ENCODE measurements around the gene VWA5A. TPM values are rescaled to one million over a fixed set of nuclear protein-coding genes. Genes with fewer than 3 reads are reported as not detected.
"Not testable (repeated sequence)": the region's sequence is repeated elsewhere in the genome, so short reads cannot be mapped to it uniquely, and the experiment has no call there.

The VWA5A gene
- total RNA-seq, 3 donors from 2014 or later (not counting 1 experiment from before 2014, with no cell fraction given), result 9.2 to 12.9 (median 11.8) TPM

- H3K4me3 Mint-ChIP-seq, result no peak overlapping the region
- no peaks in the 10 kb centered on the region for H3K4me1 Mint-ChIP-seq
- no peaks in the 10 kb centered on the region for H3K9me3 Mint-ChIP-seq
- DNase-seq (no peak), ATAC-seq (no peak)
- Histone ChIP-seq H3K27me3 (ENCODE audit: control insufficient read depth, insufficient read depth, low read length) (no peaks in the 10 kb centered on the region), H3K4me1 (ENCODE audit: control insufficient read depth, insufficient read depth, low read length) (no peaks in the 10 kb centered on the region), H3K27ac (ENCODE audit: low read length) (no peak overlapping the region), H3K9me3 (ENCODE audit: control insufficient read depth, insufficient read depth, low read length) (no peaks in the 10 kb centered on the region), H3K36me3 (ENCODE audit: control insufficient read depth, insufficient read depth, low read length) (no peaks in the 10 kb centered on the region), H3K4me3 (ENCODE audit: low read length) (no peak overlapping the region)
- TF ChIP-seq, protein P1, sequence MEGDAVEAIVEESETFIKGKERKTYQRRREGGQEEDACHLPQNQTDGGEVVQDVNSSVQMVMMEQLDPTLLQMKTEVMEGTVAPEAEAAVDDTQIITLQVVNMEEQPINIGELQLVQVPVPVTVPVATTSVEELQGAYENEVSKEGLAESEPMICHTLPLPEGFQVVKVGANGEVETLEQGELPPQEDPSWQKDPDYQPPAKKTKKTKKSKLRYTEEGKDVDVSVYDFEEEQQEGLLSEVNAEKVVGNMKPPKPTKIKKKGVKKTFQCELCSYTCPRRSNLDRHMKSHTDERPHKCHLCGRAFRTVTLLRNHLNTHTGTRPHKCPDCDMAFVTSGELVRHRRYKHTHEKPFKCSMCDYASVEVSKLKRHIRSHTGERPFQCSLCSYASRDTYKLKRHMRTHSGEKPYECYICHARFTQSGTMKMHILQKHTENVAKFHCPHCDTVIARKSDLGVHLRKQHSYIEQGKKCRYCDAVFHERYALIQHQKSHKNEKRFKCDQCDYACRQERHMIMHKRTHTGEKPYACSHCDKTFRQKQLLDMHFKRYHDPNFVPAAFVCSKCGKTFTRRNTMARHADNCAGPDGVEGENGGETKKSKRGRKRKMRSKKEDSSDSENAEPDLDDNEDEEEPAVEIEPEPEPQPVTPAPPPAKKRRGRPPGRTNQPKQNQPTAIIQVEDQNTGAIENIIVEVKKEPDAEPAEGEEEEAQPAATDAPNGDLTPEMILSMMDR (IDR thresholded peaks at IDR 0.05), result no peak
- no peak overlapping the region for H3K27ac Mint-ChIP-seq
- H3K36me3 Mint-ChIP-seq, result no peaks in the 10 kb centered on the region
- intact Hi-C loops (cut with micrococcal nuclease), result no loop called here
- H3K27me3 Mint-ChIP-seq (ENCODE audit: low read depth in 2 of 2), result peaks cover 12 to 13% of the 10 kb centered on the region in 2 donors
Observed at GRCh38 chr11:124159481-124159880, 44.2 kb downstream of the VWA5A start.

DNA sequence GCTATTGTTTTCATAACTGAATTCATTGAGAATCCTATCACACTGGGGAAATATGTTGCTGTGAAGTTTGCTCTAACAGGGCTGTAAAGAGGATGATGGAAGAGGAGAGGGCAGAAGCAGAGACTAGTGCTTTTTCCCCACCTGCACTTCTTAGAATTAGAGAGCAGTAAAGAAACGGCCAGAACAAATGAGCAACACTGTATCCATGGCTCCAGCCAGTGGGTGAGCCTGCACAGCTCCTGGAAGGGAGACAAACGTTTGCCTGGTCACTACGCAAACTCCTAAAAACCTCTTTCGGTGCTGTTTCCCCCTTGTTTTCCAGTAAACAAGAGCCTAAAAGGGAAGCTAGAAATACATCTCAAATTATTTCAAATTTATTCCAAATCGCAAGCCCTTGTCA, 45.7 kb downstream of the VWA5A start:
- Histone ChIP-seq H3K36me3 (ENCODE audit: control insufficient read depth, insufficient read depth, low read length) (no peaks in the 10 kb centered on the region), H3K27me3 (ENCODE audit: control insufficient read depth, insufficient read depth, low read length) (no peaks in the 10 kb centered on the region), H3K4me3 (ENCODE audit: low read length) (no peak overlapping the region), H3K4me1 (ENCODE audit: control insufficient read depth, insufficient read depth, low read length) (no peaks in the 10 kb centered on the region), H3K9me3 (ENCODE audit: control insufficient read depth, insufficient read depth, low read length) (no peaks in the 10 kb centered on the region), H3K27ac (ENCODE audit: low read length) (no peak overlapping the region)
- Mint-ChIP-seq H3K27ac (no peak overlapping the region), H3K36me3 (no peaks in the 10 kb centered on the region), H3K9me3 (no peaks in the 10 kb centered on the region), H3K4me3 (no peak overlapping the region), H3K4me1 (no peaks in the 10 kb centered on the region), H3K27me3 (ENCODE audit: low read depth in 2 of 2) (peaks cover 9 to 12% of the 10 kb centered on the region in 2 donors)
- intact Hi-C loops (cut with micrococcal nuclease), result no loop called here
- TF ChIP-seq, protein P1 (IDR thresholded peaks at IDR 0.05), result no peak
- DNase-seq (no peak), ATAC-seq (no peak)
- 83% methylated on average over 5 of the region's 5 CpGs for WGBS (ENCODE audit: insufficient coverage)

- intact Hi-C loops (cut with micrococcal nuclease), result no loop called here
- no peaks in the 10 kb centered on the region for H3K4me1 ChIP-seq (ENCODE audit: control insufficient read depth, insufficient read depth, low read length)
- H3K27ac ChIP-seq (ENCODE audit: low read length), result no peak overlapping the region
- Mint-ChIP-seq H3K4me3 (no peak overlapping the region), H3K4me1 (peaks cover 0 to 5% of the 10 kb centered on the region in 2 donors), H3K27me3 (ENCODE audit: low read depth in 2 of 2) (peaks cover 0 to 8% of the 10 kb centered on the region in 2 donors), H3K36me3 (no peaks in the 10 kb centered on the region), H3K27ac (no peak overlapping the region), H3K9me3 (no peaks in the 10 kb centered on the region)
- H3K36me3 ChIP-seq (ENCODE audit: control insufficient read depth, insufficient read depth, low read length), result no peaks in the 10 kb centered on the region
- WGBS (ENCODE audit: insufficient coverage), result 91% methylated on average over 7 of the region's 7 CpGs
- DNase-seq, result no peak
- ATAC-seq, result no peak
- TF ChIP-seq, protein P1 (IDR thresholded peaks at IDR 0.05), result no peak
- H3K9me3 ChIP-seq (ENCODE audit: control insufficient read depth, insufficient read depth, low read length), result no peaks in the 10 kb centered on the region
- H3K4me3 ChIP-seq (ENCODE audit: low read length), result no peak overlapping the region
- no peaks in the 10 kb centered on the region for H3K27me3 ChIP-seq (ENCODE audit: control insufficient read depth, insufficient read depth, low read length)
Observed at GRCh38 chr11:124167826-124168231, 52.6 kb downstream of the VWA5A start.

DNA sequence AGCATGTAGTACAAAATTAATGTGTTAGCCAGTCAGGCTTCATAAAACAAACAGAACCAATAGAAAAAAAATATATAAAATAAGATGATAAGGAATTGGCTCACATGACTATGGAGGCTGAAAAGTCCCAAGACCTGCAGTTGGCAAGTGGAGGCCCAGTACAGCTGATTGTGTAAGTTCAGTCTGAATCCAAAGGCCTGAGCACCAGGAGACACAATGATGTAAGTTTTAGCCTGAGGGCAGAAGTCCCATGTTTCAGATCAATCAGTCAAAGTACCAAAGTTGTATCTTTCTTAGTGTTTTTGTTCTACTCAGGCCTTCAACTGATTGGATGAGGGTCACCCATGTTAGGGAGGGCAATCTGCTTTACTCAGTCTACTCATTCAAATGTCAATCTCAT, 53.5 kb downstream of the VWA5A start:
- Mint-ChIP-seq H3K4me1 (peaks cover 0 to 5% of the 10 kb centered on the region in 2 donors), H3K27me3 (ENCODE audit: low read depth in 2 of 2) (peaks cover 0 to 4% of the 10 kb centered on the region in 2 donors), H3K27ac (no peak overlapping the region), H3K36me3 (no peaks in the 10 kb centered on the region), H3K9me3 (no peaks in the 10 kb centered on the region), H3K4me3 (no peak overlapping the region)
- Histone ChIP-seq H3K4me1 (ENCODE audit: control insufficient read depth, insufficient read depth, low read length) (no peaks in the 10 kb centered on the region), H3K9me3 (ENCODE audit: control insufficient read depth, insufficient read depth, low read length) (no peaks in the 10 kb centered on the region), H3K36me3 (ENCODE audit: control insufficient read depth, insufficient read depth, low read length) (no peaks in the 10 kb centered on the region), H3K27ac (ENCODE audit: low read length) (no peak overlapping the region), H3K4me3 (ENCODE audit: low read length) (no peak overlapping the region), H3K27me3 (ENCODE audit: control insufficient read depth, insufficient read depth, low read length) (no peaks in the 10 kb centered on the region)
- DNase-seq (no peak), ATAC-seq (no peak)
- intact Hi-C loops (cut with micrococcal nuclease), result no loop called here
- TF ChIP-seq, protein P1 (IDR thresholded peaks at IDR 0.05), result no peak

- H3K4me1 ChIP-seq (ENCODE audit: control insufficient read depth, insufficient read depth, low read length); H3K27ac Mint-ChIP-seq; H3K9me3 ChIP-seq (ENCODE audit: control insufficient read depth, insufficient read depth, low read length); H3K9me3 Mint-ChIP-seq; ATAC-seq; intact Hi-C loops (cut with micrococcal nuclease); H3K27ac ChIP-seq (ENCODE audit: low read length); H3K4me3 Mint-ChIP-seq; H3K27me3 ChIP-seq (ENCODE audit: control insufficient read depth, insufficient read depth, low read length); H3K36me3 ChIP-seq (ENCODE audit: control insufficient read depth, insufficient read depth, low read length); DNase-seq; H3K27me3 Mint-ChIP-seq (ENCODE audit: low read depth in 2 of 2); H3K4me1 Mint-ChIP-seq; H3K4me3 ChIP-seq (ENCODE audit: low read length); H3K36me3 Mint-ChIP-seq: not testable (repeated sequence)
- WGBS (ENCODE audit: insufficient coverage), result 94% methylated on average over 12 of the region's 12 CpGs
Observed at GRCh38 chr11:124170315-124170714, 55.1 kb downstream of the VWA5A start.
